SK-N-SH treated with all-trans-retinoic acid at 6 μM for 48 hours (cell line): Measurements from ENCODE around the gene ADK.

Experiments
- ATAC-seq: fragments of 200-7000 bp; cut with Tn5 transposase; 3 replicates; pipeline ENCODE4 v1.9.1; 2020; ENCODE audit warnings: mild to moderate bottlenecking, moderate library complexity
- ARNTL ChIP-seq: fragments of 450-650 bp; formaldehyde crosslinking; IDR thresholded peaks from 2 replicates; pipeline ENCODE4 v1.5.0; 2020; ENCODE audit warnings: low read depth, mild to moderate bottlenecking, moderate library complexity, borderline replicate concordance
- CSDC2 ChIP-seq: fragments of 250-450 bp; sonication (Bioruptor Pico); IDR thresholded peaks from 2 replicates; pipeline ENCODE4 v1.5.0; 2020; ENCODE audit warnings: mild to moderate bottlenecking, moderate library complexity
- CSRNP3 ChIP-seq: fragments of 250-450 bp; sonication (Bioruptor Pico); IDR thresholded peaks from 2 replicates; pipeline ENCODE4 v1.5.1; 2021; ENCODE audit warnings: mild to moderate bottlenecking, moderate library complexity
- ESRRG ChIP-seq: fragments of 250-450 bp; sonication (Bioruptor Pico); IDR thresholded peaks from 2 replicates; pipeline ENCODE4 v1.6.1; 2021; ENCODE audit warnings: mild to moderate bottlenecking
- GLIS3 ChIP-seq: fragments of 250-450 bp; sonication (Bioruptor Pico); IDR thresholded peaks from 2 replicates; pipeline ENCODE4 v1.5.0; 2020; ENCODE audit warnings: mild to moderate bottlenecking, moderate library complexity
- POU6F1 ChIP-seq: fragments of 250-450 bp; sonication (Bioruptor Pico); IDR thresholded peaks from 2 replicates; pipeline ENCODE4 v1.8.0; 2021; ENCODE audit warnings: low read depth, mild to moderate bottlenecking, moderate library complexity, borderline replicate concordance
- PPARA ChIP-seq: fragments of 250-450 bp; sonication (Bioruptor Pico); IDR thresholded peaks from 2 replicates; pipeline ENCODE4 v1.5.0; 2020; ENCODE audit warnings: mild to moderate bottlenecking, borderline replicate concordance
- RARB ChIP-seq: fragments of 250-450 bp; sonication (Bioruptor Pico); IDR thresholded peaks from 2 replicates; pipeline ENCODE4 v1.8.0; 2021; ENCODE audit warnings: mild to moderate bottlenecking, moderate library complexity
- TCF4 ChIP-seq: fragments of 250-450 bp; sonication (Bioruptor Pico); IDR thresholded peaks from 2 replicates; pipeline ENCODE4 v1.8.0; 2021; ENCODE audit warnings: mild to moderate bottlenecking, moderate library complexity, borderline replicate concordance
- TOX ChIP-seq: fragments of 250-450 bp; sonication (Bioruptor Pico); IDR thresholded peaks from 2 replicates; pipeline ENCODE4 v1.8.0; 2021; ENCODE audit warnings: mild to moderate bottlenecking, moderate library complexity, borderline replicate concordance
- ZFP3 ChIP-seq: fragments of 250-450 bp; sonication (Bioruptor Pico); IDR thresholded peaks from 2 replicates; pipeline ENCODE4 v1.5.0; 2020; ENCODE audit warnings: mild to moderate bottlenecking, moderate library complexity
- ZFP30 ChIP-seq: fragments of 450-650 bp; formaldehyde crosslinking; IDR thresholded peaks from 2 replicates; pipeline ENCODE4 v1.5.0; 2022; ENCODE audit warnings: mild to moderate bottlenecking, moderate library complexity
- ZNF565 ChIP-seq: fragments of 450-650 bp; formaldehyde crosslinking; conservative IDR thresholded peaks from 2 replicates; pipeline ENCODE4 v1.5.0; 2020; ENCODE audit warnings: low read depth, mild to moderate bottlenecking, moderate library complexity
- ZNF70 ChIP-seq: fragments of 450-650 bp; formaldehyde crosslinking; IDR thresholded peaks from 2 replicates; pipeline ENCODE4 v1.5.0; 2020; ENCODE audit warnings: mild to moderate bottlenecking, moderate library complexity
- TF ChIP-seq, protein P1 (sequence below): fragments of 250-450 bp; sonication (Bioruptor Pico); IDR thresholded peaks from 2 replicates; pipeline ENCODE4 v1.5.1; 2020; ENCODE audit warnings: low read depth, mild to moderate bottlenecking, moderate library complexity
- TF ChIP-seq, protein P2 (sequence below): fragments of 250-450 bp; sonication (Bioruptor Pico); IDR thresholded peaks from 2 replicates; pipeline ENCODE4 v1.5.0; 2020; ENCODE audit warnings: mild to moderate bottlenecking, moderate library complexity

ADK gene

GRCh38 chr10:74160013-74160412 lies 9.0 kb downstream of the ADK start:
- TF ChIP-seq, protein P1, sequence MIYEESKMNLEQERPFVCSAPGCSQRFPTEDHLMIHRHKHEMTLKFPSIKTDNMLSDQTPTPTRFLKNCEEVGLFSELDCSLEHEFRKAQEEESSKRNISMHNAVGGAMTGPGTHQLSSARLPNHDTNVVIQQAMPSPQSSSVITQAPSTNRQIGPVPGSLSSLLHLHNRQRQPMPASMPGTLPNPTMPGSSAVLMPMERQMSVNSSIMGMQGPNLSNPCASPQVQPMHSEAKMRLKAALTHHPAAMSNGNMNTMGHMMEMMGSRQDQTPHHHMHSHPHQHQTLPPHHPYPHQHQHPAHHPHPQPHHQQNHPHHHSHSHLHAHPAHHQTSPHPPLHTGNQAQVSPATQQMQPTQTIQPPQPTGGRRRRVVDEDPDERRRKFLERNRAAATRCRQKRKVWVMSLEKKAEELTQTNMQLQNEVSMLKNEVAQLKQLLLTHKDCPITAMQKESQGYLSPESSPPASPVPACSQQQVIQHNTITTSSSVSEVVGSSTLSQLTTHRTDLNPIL (CRISPR knock-in tag), result no peak
- TF ChIP-seq ARNTL (CRISPR knock-in tag) (no peak), ZFP30 (CRISPR knock-in tag) (no peak), TCF4 (CRISPR knock-in tag) (no peak), ZFP3 (CRISPR knock-in tag) (no peak), CSRNP3 (CRISPR knock-in tag) (no peak), GLIS3 (CRISPR knock-in tag) (no peak), TOX (CRISPR knock-in tag) (no peak), ZNF565 (CRISPR knock-in tag) (no peak), PPARA (no peak), ZNF70 (CRISPR knock-in tag) (no peak), POU6F1 (CRISPR knock-in tag) (no peak), ESRRG (no peak)
- TF ChIP-seq, protein P2, sequence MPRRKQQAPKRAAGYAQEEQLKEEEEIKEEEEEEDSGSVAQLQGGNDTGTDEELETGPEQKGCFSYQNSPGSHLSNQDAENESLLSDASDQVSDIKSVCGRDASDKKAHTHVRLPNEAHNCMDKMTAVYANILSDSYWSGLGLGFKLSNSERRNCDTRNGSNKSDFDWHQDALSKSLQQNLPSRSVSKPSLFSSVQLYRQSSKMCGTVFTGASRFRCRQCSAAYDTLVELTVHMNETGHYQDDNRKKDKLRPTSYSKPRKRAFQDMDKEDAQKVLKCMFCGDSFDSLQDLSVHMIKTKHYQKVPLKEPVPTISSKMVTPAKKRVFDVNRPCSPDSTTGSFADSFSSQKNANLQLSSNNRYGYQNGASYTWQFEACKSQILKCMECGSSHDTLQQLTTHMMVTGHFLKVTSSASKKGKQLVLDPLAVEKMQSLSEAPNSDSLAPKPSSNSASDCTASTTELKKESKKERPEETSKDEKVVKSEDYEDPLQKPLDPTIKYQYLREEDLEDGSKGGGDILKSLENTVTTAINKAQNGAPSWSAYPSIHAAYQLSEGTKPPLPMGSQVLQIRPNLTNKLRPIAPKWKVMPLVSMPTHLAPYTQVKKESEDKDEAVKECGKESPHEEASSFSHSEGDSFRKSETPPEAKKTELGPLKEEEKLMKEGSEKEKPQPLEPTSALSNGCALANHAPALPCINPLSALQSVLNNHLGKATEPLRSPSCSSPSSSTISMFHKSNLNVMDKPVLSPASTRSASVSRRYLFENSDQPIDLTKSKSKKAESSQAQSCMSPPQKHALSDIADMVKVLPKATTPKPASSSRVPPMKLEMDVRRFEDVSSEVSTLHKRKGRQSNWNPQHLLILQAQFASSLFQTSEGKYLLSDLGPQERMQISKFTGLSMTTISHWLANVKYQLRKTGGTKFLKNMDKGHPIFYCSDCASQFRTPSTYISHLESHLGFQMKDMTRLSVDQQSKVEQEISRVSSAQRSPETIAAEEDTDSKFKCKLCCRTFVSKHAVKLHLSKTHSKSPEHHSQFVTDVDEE (CRISPR knock-in tag), result no peak
- TF ChIP-seq, all 23 proteins: peak for 0
- ATAC-seq, result no peak

- TF ChIP-seq POU6F1 (CRISPR knock-in tag) (no peak), ESRRG (no peak), RARB (no peak), CSRNP3 (CRISPR knock-in tag) (no peak), ZNF565 (CRISPR knock-in tag) (no peak), CSDC2 (CRISPR knock-in tag) (no peak), TOX (CRISPR knock-in tag) (no peak), ARNTL (CRISPR knock-in tag) (no peak)
- TF ChIP-seq, protein P1 (CRISPR knock-in tag), result no peak
- ATAC-seq, result no peak
These were observed 12.5 kb downstream of the ADK start for GRCh38 chr10:74163319-74164068.
